Measurements from ENCODE around the gene SYS1. TPM values are rescaled to one million over a fixed set of nuclear protein-coding genes. Genes with fewer than 3 reads are reported as not detected.

The SYS1 gene
- total and polyA plus RNA-seq, 8 donors: 9.6 to 19.0 (median 15.8) TPM

GRCh38 chr20:45317826-45318225 lies 45.1 kb upstream of the SYS1 start:
- H3K36me3 ChIP-seq: peaks cover 0 to 22% (median 6%) of the 10 kb centered on the region in 3 donors
- no peaks in the 10 kb centered on the region for H3K27me3 ChIP-seq
- WGBS, 2 donors: 64 to 66% methylated on average over 3 of the region's 3 CpGs
- H3K4me1 ChIP-seq: peaks cover 0 to 11% (median 0%) of the 10 kb centered on the region in 3 donors
- DNase-seq: no peak
- H3K9me3 ChIP-seq: no peaks in the 10 kb centered on the region
- no peak for ATAC-seq
- no peak overlapping the region for H3K4me3 ChIP-seq
- TF ChIP-seq CTCF (IDR thresholded peaks at IDR 0.05): no peak
- intact Hi-C loops (cut with DNase I): loop anchor here (5.0 to 10.0 kb wide), 5 partner anchors 114 to 454 kb away; no protein-coding TSS in a partner anchor
- H3K27ac ChIP-seq: no peak overlapping the region
- no peak for FAIRE-seq

DNA sequence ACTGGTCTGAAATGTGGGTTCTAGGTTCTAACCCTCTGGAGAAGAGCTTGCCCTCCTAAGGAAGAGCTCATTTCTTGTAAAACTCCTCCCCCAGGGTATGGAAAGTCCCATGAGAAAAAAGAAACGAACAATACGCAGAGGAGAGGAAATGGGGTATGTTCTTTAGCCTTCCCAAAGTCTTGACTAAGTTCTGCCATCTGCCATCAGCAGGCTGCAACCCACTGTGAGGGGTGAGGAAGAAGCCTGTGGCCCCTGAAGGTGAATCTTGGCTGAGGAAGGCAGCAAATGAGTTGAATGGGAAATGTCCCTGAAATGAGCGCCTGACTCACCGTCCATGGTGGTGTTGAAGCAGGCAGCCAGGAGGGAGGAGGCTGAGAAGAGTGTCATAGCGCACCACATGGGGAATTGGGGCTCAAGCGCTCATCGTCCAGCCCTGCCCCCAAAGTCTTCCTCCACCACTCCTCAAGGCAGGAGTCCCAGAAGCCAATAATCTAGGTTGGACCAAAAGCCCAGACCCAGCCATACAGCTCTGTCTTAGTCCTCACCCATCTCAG lies 44.5 kb upstream of the SYS1 start:
- FAIRE-seq (no peak), DNase-seq (no peak), ATAC-seq (peak in 3 of 4 donors; percentile 1 to 15 (median 5))
- intact Hi-C loops (cut with DNase I): loop anchor here (5.0 to 10.0 kb wide), 5 partner anchors 114 to 454 kb away; no protein-coding TSS in a partner anchor
- H3K4me1 ChIP-seq: peaks cover 0 to 11% (median 0%) of the 10 kb centered on the region in 3 donors
- peaks cover 0 to 22% (median 6%) of the 10 kb centered on the region in 3 donors for H3K36me3 ChIP-seq
- H3K27ac ChIP-seq: no peak overlapping the region
- no peaks in the 10 kb centered on the region for H3K27me3 ChIP-seq
- TF ChIP-seq CTCF (IDR thresholded peaks at IDR 0.05): no peak
- no peak overlapping the region for H3K4me3 ChIP-seq
- no peaks in the 10 kb centered on the region for H3K9me3 ChIP-seq
- 44 to 53% methylated on average over 7 of the region's 7 CpGs for WGBS, 2 donors

DNA sequence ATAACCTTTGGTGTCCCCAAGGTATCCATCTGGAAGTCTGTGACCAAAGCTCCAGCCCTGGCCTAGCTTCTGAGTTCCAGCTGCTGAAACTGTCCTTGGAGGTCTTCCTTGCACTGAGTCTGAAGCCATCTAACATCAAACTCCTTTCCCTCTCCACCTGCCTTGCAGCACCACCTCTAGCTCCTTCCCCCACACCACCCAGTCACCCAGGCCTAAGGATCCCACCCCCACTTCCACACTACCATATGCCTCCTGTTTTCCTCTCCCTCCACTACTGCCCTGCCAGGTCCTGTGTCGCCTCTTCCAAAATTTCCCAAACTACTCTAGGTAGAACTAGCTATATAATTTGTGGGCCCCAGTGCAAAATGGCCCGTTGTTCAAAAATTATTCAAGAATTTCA lies 44.0 kb upstream of the SYS1 start:
- WGBS, 2 donors: 43 to 45% methylated on average over 2 of the region's 2 CpGs
- Histone ChIP-seq H3K9me3 (no peaks in the 10 kb centered on the region), H3K27ac (peak overlapping the region in 2 of 4 donors; percentile 6 to 31), H3K27me3 (no peaks in the 10 kb centered on the region), H3K4me1 (peaks cover 0 to 11% (median 0%) of the 10 kb centered on the region in 3 donors), H3K36me3 (peaks cover 0 to 18% (median 6%) of the 10 kb centered on the region in 3 donors), H3K4me3 (no peak overlapping the region)
- DNase-seq (no peak), FAIRE-seq (no peak), ATAC-seq (peak in 3 of 4 donors; percentile 1 to 16 (median 4))
- no peak for TF ChIP-seq CTCF (IDR thresholded peaks at IDR 0.05)
- intact Hi-C loops (cut with DNase I): loop anchor here (5.0 to 10.0 kb wide), 5 partner anchors 113 to 453 kb away; no protein-coding TSS in a partner anchor

DNA sequence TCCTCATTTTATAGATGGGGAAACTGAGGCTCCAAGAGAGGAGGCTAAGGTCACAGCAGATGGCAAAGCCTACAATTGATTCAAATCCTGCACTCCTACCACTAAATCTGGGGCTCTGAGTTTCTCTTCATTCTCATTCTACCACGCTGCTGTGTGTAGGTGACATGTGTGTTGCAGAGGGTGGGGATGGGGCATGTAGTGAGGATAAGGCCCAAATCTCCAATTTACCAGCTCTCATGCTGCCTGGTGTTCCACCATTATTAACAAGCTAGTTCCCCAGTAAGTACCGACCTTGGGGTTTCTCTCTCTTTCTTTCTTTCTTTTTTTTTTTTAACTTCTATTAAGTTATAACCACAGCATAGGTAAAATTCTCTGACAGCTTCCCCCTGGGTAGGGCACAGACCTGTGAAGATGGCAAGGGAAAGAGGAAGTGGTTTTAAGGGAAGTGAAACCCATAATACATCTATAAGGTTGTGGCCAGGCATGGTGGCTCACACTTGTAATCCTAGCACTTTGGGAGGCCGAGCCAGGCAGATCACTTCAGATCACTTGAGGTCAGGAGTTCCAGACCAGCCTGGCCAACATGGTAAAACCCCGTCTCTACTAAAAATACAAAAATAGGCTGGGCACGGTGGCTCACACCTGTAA lies 41.9 kb upstream of the SYS1 start:
- TF ChIP-seq CTCF (IDR thresholded peaks at IDR 0.05): no peak
- intact Hi-C loops (cut with DNase I): no loop called here
- Histone ChIP-seq H3K9me3 (no peaks in the 10 kb centered on the region), H3K27ac (peak overlapping the region in 2 of 4 donors; percentile 29 to 48), H3K4me3 (no peak overlapping the region), H3K27me3 (no peaks in the 10 kb centered on the region), H3K4me1 (peaks cover 0 to 11% (median 0%) of the 10 kb centered on the region in 3 donors), H3K36me3 (peaks cover 0 to 9% (median 6%) of the 10 kb centered on the region in 3 donors)
- peak in 1 of 4 donors; percentile 2 for ATAC-seq
- peak in 1 of 6 donors; percentile 39 for DNase-seq
- WGBS, 2 donors: 35 to 45% methylated on average over 5 of the region's 5 CpGs
- FAIRE-seq: no peak
